SK-N-MC (cell line): ENCODE results near the gene SMU1.

Source experiments
- EZH2 ChIP-seq: fragments of 200-600 bp; sonication (generic); IDR thresholded peaks from one replicate; pipeline ENCODE4 v1.6.1; 2017; ENCODE audit warnings: antibody characterized with exemption
- FOXP2 ChIP-seq: optimal IDR thresholded peaks from 2 replicates; pipeline ENCODE3; 2011; ENCODE audit warnings: mild to moderate bottlenecking, moderate library complexity; ENCODE audit not compliant: insufficient read depth; ENCODE audit errors: extremely low read length, control extremely low read depth
- POLR2AphosphoS5 ChIP-seq: IDR thresholded peaks from 2 replicates; pipeline ENCODE4 v1.6.1; 2012; ENCODE audit warnings: mild to moderate bottlenecking, low read depth, low read length, borderline replicate concordance

- TF ChIP-seq POLR2AphosphoS5 (no peak), EZH2 (no peak), FOXP2 (no peak)
These were observed 30.6 kb upstream of the SMU1 start for GRCh38 chr9:33106827-33107621.
